MM.1S (cell line): ENCODE data around the gene NUP37.

Experiments used
- EZH2 ChIP-seq: fragments of 300-600 bp; sonication (generic); optimal IDR thresholded peaks from 2 replicates; pipeline ENCODE3; 2017; ENCODE audit warnings: low read depth, mild to moderate bottlenecking, antibody characterized with exemption, low read length, mixed read lengths
- EZH2phosphoT487 ChIP-seq: fragments of 300-600 bp; sonication (generic); IDR thresholded peaks from 2 replicates; pipeline ENCODE4 v1.6.1; 2018; ENCODE audit warnings: antibody characterized with exemption, low read length

DNA sequence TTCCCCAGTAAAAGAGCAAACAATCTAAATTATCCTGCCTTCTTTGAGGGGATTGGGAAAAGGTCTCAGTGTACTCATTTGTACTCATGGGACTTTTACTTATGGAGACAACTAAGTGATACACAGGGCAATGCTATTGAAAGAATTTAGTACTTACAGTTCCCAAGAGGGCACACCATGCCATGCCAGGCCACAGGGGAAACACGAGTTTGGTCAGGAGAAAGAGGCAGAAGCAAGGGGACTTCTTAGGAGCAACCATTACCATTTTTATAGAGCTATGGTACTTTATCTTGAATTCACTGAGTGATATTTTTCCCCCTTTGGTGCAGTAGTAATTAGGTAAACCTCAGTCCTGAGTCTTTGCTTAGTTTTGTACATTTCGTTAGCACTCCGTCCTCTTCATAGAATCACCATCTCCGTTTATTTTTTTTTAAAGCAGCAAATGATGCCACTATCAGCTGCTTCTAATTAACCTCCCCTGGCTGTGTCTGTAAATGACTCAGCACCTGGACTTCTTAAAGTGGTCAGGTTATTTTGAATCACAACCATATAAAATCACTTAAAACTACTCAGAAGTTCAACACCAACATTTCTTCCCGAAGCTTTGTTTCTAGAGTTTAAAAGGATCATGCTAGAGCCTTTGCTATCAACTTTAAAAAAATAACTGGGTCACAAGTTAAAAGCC lies 52.2 kb downstream of the NUP37 start:
- TF ChIP-seq EZH2 (no peak), EZH2phosphoT487 (no peak)
